ENCODE results near the gene SFXN4. TPM values are rescaled to one million over a fixed set of nuclear protein-coding genes. Genes with fewer than 3 reads are reported as not detected.
A peak's percentile ranks its signal among the peaks of the same experiment; 100 is the strongest.

The SFXN4 gene
- total and polyA plus RNA-seq, 2 of the 13 experiments (the other 11 are each of a cell fraction or from before 2014, with no cell fraction given), result 47.7 to 64.9 TPM

DNA sequence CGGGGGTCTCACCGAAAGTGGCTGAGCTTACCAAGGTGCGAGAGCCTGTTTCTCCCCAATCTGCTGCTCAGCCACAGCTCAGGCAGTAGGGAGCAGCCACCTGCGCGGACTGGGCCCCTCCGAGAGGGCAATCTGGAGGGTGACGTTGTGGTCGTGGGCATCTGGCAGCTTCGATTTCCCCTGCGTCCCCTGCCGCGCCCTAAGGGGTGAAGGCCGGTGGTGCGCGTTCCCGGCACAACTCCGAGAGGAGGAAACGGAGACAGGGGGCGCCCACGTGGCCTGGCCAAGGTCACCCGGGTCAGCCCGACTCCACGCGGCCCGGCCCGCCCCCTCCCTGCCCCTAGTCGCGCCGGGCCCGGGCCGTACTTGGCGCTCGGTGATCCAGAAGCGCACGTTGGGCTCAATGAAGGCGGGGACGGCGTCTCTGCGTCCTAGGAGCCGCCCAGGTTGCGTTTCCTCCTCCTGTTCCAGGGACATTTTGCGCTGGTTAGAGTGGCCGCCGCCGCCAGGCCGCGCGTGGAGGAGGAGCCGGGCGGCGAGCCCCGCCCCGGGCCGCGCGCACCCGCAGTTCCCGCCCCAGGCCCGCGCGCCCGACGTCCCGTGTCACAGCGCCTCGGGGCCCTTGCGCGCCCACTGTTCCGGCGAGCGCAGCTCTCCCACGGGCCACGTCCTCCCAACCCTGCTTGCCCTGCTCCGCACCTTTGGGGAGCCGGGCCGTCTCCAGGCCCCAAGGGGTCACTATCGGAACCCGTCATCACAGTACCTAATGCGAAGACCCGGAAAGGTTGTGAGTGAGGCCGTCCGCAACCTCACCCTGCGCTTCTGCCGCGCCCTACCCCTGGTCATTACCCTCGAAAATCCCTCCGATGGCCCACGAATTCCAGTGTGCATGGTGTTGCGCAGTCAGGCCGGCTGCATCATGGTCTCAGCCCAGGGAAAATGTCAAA is at the start of gene SFXN4 (continued):
- TF ChIP-seq, protein P1, sequence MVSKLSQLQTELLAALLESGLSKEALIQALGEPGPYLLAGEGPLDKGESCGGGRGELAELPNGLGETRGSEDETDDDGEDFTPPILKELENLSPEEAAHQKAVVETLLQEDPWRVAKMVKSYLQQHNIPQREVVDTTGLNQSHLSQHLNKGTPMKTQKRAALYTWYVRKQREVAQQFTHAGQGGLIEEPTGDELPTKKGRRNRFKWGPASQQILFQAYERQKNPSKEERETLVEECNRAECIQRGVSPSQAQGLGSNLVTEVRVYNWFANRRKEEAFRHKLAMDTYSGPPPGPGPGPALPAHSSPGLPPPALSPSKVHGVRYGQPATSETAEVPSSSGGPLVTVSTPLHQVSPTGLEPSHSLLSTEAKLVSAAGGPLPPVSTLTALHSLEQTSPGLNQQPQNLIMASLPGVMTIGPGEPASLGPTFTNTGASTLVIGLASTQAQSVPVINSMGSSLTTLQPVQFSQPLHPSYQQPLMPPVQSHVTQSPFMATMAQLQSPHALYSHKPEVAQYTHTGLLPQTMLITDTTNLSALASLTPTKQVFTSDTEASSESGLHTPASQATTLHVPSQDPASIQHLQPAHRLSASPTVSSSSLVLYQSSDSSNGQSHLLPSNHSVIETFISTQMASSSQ (IDR thresholded peaks at IDR 0.05; ENCODE audit: low read depth), result no peak
- TF ChIP-seq, protein P1 (CRISPR knock-in tag; IDR thresholded peaks at IDR 0.05; ENCODE audit: borderline replicate concordance), result no peak
- TF ChIP-seq ZNF784 (CRISPR knock-in tag; IDR thresholded peaks at IDR 0.05; ENCODE audit: borderline replicate concordance) (0 out of 2 replicates have a peak, but pooled peaks have one; percentile 45), ZNF451 (CRISPR knock-in tag; IDR thresholded peaks at IDR 0.05) (no peak; the same call in 1 of the 2 replicates), KLF9 (CRISPR knock-in tag; IDR thresholded peaks at IDR 0.05; ENCODE audit: low read depth) (0 out of 2 replicates have a peak, but pooled peaks have one; percentile 50), SMC3 (IDR thresholded peaks at IDR 0.05; ENCODE audit: low read length) (no peak), MYNN (CRISPR knock-in tag; IDR thresholded peaks at IDR 0.05; ENCODE audit: low read depth) (no peak), SAFB2 (CRISPR knock-in tag; IDR thresholded peaks at IDR 0.05; ENCODE audit: borderline replicate concordance, low read depth) (0 out of 2 replicates have a peak, but pooled peaks have one; percentile 21), REL (CRISPR knock-in tag; conservative IDR thresholded peaks at IDR 0.05) (no peak), ZNF850 (CRISPR knock-in tag; conservative IDR thresholded peaks at IDR 0.05) (no peak), KDM6A (CRISPR knock-in tag; IDR thresholded peaks at IDR 0.05; ENCODE audit: low read depth) (no peak), HNF4A (CRISPR knock-in tag; IDR thresholded peaks at IDR 0.05) (no peak), TBX3 (IDR thresholded peaks at IDR 0.05; ENCODE audit: borderline replicate concordance) (no peak), ZKSCAN1 (IDR thresholded peaks at IDR 0.05; ENCODE audit: low read length) (no peak), NFE2L1 (CRISPR knock-in tag; IDR thresholded peaks at IDR 0.05; ENCODE audit: borderline replicate concordance) (no peak), ZNF333 (CRISPR knock-in tag; IDR thresholded peaks at IDR 0.05; ENCODE audit: borderline replicate concordance) (peak; percentile 38; the same call in 1 of the 2 replicates), CSRNP1 (CRISPR knock-in tag; IDR thresholded peaks at IDR 0.05) (0 out of 2 replicates have a peak, but pooled peaks have one; percentile 27)
- TF ChIP-seq, protein P2, sequence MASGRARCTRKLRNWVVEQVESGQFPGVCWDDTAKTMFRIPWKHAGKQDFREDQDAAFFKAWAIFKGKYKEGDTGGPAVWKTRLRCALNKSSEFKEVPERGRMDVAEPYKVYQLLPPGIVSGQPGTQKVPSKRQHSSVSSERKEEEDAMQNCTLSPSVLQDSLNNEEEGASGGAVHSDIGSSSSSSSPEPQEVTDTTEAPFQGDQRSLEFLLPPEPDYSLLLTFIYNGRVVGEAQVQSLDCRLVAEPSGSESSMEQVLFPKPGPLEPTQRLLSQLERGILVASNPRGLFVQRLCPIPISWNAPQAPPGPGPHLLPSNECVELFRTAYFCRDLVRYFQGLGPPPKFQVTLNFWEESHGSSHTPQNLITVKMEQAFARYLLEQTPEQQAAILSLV (CRISPR knock-in tag; IDR thresholded peaks at IDR 0.05; ENCODE audit: borderline replicate concordance), result peak; percentile 52; the same call in 1 of the 2 replicates
- TF ChIP-seq, protein P3, sequence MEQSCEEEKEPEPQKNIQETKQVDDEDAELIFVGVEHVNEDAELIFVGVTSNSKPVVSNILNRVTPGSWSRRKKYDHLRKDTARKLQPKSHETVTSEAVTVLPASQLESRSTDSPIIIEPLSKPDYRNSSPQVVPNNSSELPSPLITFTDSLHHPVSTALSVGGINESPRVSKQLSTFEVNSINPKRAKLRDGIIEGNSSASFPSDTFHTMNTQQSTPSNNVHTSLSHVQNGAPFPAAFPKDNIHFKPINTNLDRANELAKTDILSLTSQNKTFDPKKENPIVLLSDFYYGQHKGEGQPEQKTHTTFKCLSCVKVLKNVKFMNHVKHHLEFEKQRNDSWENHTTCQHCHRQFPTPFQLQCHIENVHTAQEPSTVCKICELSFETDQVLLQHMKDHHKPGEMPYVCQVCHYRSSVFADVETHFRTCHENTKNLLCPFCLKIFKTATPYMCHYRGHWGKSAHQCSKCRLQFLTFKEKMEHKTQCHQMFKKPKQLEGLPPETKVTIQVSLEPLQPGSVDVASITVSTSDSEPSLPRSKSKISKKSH (CRISPR knock-in tag; IDR thresholded peaks at IDR 0.05; ENCODE audit: borderline replicate concordance), result peak; percentile 88; the same call in 1 of the 2 replicates
